ENCODE measurements around the gene VRK3. TPM values are rescaled to one million over a fixed set of nuclear protein-coding genes. Genes with fewer than 3 reads are reported as not detected.

The VRK3 gene
- total and polyA plus RNA-seq, 9 donors = 17.5 to 24.6 (median 18.8) TPM

GRCh38 chr19:49999371-50000010, 25.7 kb downstream of the VRK3 start:
- peak; percentile 15 for DNase-seq
- no peaks in the 10 kb centered on the region for H3K27me3 ChIP-seq (ENCODE audit: control insufficient read depth, insufficient read depth, low read length)
- H3K9me3 ChIP-seq (replicated peaks; ENCODE audit: control insufficient read depth, low read depth, low read length) = no peaks in the 10 kb centered on the region
- no peaks in the 10 kb centered on the region for H3K4me1 ChIP-seq (ENCODE audit: control insufficient read depth, insufficient read depth, low read length)
- no peak overlapping the region for H3K4me3 ChIP-seq (ENCODE audit: low read length)
- 71% methylated on average over 3 of the region's 6 CpGs for WGBS (ENCODE audit: insufficient coverage)
- H3K27ac ChIP-seq (ENCODE audit: low read length) = no peak overlapping the region
- H3K36me3 ChIP-seq (ENCODE audit: control insufficient read depth, insufficient read depth, low read length) = peaks cover 79% of the 10 kb centered on the region

GRCh38 chr19:49997709-49998108, 27.5 kb downstream of the VRK3 start:
- Histone ChIP-seq H3K9me3 (replicated peaks; ENCODE audit: control insufficient read depth, low read depth, low read length) (no peaks in the 10 kb centered on the region), H3K4me1 (ENCODE audit: control insufficient read depth, insufficient read depth, low read length) (no peaks in the 10 kb centered on the region), H3K4me3 (ENCODE audit: low read length) (no peak overlapping the region), H3K36me3 (ENCODE audit: control insufficient read depth, insufficient read depth, low read length) (peaks cover 76% of the 10 kb centered on the region), H3K27me3 (ENCODE audit: control insufficient read depth, insufficient read depth, low read length) (no peaks in the 10 kb centered on the region), H3K27ac (ENCODE audit: low read length) (no peak overlapping the region)
- no CpG with 5 or more reads among the region's 5 CpGs for WGBS (ENCODE audit: insufficient coverage)
- peak; percentile 31 for DNase-seq

GRCh38 chr19:49988433-49988832, 36.7 kb downstream of the VRK3 start:
- Histone ChIP-seq H3K9me3 (replicated peaks; ENCODE audit: control insufficient read depth, low read depth, low read length) (no peaks in the 10 kb centered on the region), H3K4me3 (ENCODE audit: low read length) (no peak overlapping the region), H3K4me1 (ENCODE audit: control insufficient read depth, insufficient read depth, low read length) (no peaks in the 10 kb centered on the region), H3K27ac (ENCODE audit: low read length) (no peak overlapping the region), H3K27me3 (ENCODE audit: control insufficient read depth, insufficient read depth, low read length) (no peaks in the 10 kb centered on the region), H3K36me3 (ENCODE audit: control insufficient read depth, insufficient read depth, low read length) (peaks cover 61% of the 10 kb centered on the region)
- WGBS (ENCODE audit: insufficient coverage) = 88% methylated on average over 6 of the region's 9 CpGs
- no peak for DNase-seq

- no peaks in the 10 kb centered on the region for H3K4me1 ChIP-seq (ENCODE audit: control insufficient read depth, insufficient read depth, low read length)
- 96% methylated on average over 5 of the region's 5 CpGs for WGBS (ENCODE audit: insufficient coverage)
- no peaks in the 10 kb centered on the region for H3K9me3 ChIP-seq (replicated peaks; ENCODE audit: control insufficient read depth, low read depth, low read length)
- H3K4me3 ChIP-seq (ENCODE audit: low read length) = no peak overlapping the region
- peaks cover 60% of the 10 kb centered on the region for H3K36me3 ChIP-seq (ENCODE audit: control insufficient read depth, insufficient read depth, low read length)
- H3K27me3 ChIP-seq (ENCODE audit: control insufficient read depth, insufficient read depth, low read length) = no peaks in the 10 kb centered on the region
- DNase-seq = no peak
- no peak overlapping the region for H3K27ac ChIP-seq (ENCODE audit: low read length)
These were observed 37.2 kb downstream of the VRK3 start for GRCh38 chr19:49988007-49988406.

GRCh38 chr19:49987159-49987698, 37.9 kb downstream of the VRK3 start:
- Histone ChIP-seq H3K27me3 (ENCODE audit: control insufficient read depth, insufficient read depth, low read length) (no peaks in the 10 kb centered on the region), H3K27ac (ENCODE audit: low read length) (no peak overlapping the region), H3K36me3 (ENCODE audit: control insufficient read depth, insufficient read depth, low read length) (peaks cover 60% of the 10 kb centered on the region), H3K4me3 (ENCODE audit: low read length) (no peak overlapping the region), H3K4me1 (ENCODE audit: control insufficient read depth, insufficient read depth, low read length) (no peaks in the 10 kb centered on the region), H3K9me3 (replicated peaks; ENCODE audit: control insufficient read depth, low read depth, low read length) (no peaks in the 10 kb centered on the region)
- DNase-seq = peak; percentile 95
- WGBS (ENCODE audit: insufficient coverage) = 5% methylated on average over 7 of the region's 9 CpGs

- Histone ChIP-seq H3K27me3 (ENCODE audit: control insufficient read depth, insufficient read depth, low read length) (no peaks in the 10 kb centered on the region), H3K4me3 (ENCODE audit: low read length) (no peak overlapping the region), H3K36me3 (ENCODE audit: control insufficient read depth, insufficient read depth, low read length) (peaks cover 59% of the 10 kb centered on the region), H3K4me1 (ENCODE audit: control insufficient read depth, insufficient read depth, low read length) (no peaks in the 10 kb centered on the region), H3K27ac (ENCODE audit: low read length) (no peak overlapping the region), H3K9me3 (replicated peaks; ENCODE audit: control insufficient read depth, low read depth, low read length) (no peaks in the 10 kb centered on the region)
- no peak for DNase-seq
- 100% methylated on average over 4 of the region's 10 CpGs for WGBS (ENCODE audit: insufficient coverage)
These were observed 38.8 kb downstream of the VRK3 start for GRCh38 chr19:49986354-49986753.

GRCh38 chr19:49985871-49986270, 39.3 kb downstream of the VRK3 start:
- DNase-seq = no peak
- Histone ChIP-seq H3K4me1 (ENCODE audit: control insufficient read depth, insufficient read depth, low read length) (no peaks in the 10 kb centered on the region), H3K27me3 (ENCODE audit: control insufficient read depth, insufficient read depth, low read length) (no peaks in the 10 kb centered on the region), H3K27ac (ENCODE audit: low read length) (no peak overlapping the region), H3K4me3 (ENCODE audit: low read length) (no peak overlapping the region), H3K36me3 (ENCODE audit: control insufficient read depth, insufficient read depth, low read length) (peaks cover 55% of the 10 kb centered on the region), H3K9me3 (replicated peaks; ENCODE audit: control insufficient read depth, low read depth, low read length) (no peaks in the 10 kb centered on the region)
- WGBS (ENCODE audit: insufficient coverage) = no CpG with 5 or more reads among the region's 3 CpGs

GRCh38 chr19:49984491-49984890, 40.7 kb downstream of the VRK3 start:
- H3K4me3 ChIP-seq (ENCODE audit: low read length) = no peak overlapping the region
- no peaks in the 10 kb centered on the region for H3K4me1 ChIP-seq (ENCODE audit: control insufficient read depth, insufficient read depth, low read length)
- H3K9me3 ChIP-seq (replicated peaks; ENCODE audit: control insufficient read depth, low read depth, low read length) = no peaks in the 10 kb centered on the region
- H3K36me3 ChIP-seq (ENCODE audit: control insufficient read depth, insufficient read depth, low read length) = peaks cover 47% of the 10 kb centered on the region
- H3K27ac ChIP-seq (ENCODE audit: low read length) = no peak overlapping the region
- no peaks in the 10 kb centered on the region for H3K27me3 ChIP-seq (ENCODE audit: control insufficient read depth, insufficient read depth, low read length)
- DNase-seq = no peak
- WGBS (ENCODE audit: insufficient coverage) = 84% methylated on average over 11 of the region's 11 CpGs

GRCh38 chr19:49983645-49984229, 41.4 kb downstream of the VRK3 start:
- Histone ChIP-seq H3K27me3 (ENCODE audit: control insufficient read depth, insufficient read depth, low read length) (no peaks in the 10 kb centered on the region), H3K4me1 (ENCODE audit: control insufficient read depth, insufficient read depth, low read length) (no peaks in the 10 kb centered on the region), H3K9me3 (replicated peaks; ENCODE audit: control insufficient read depth, low read depth, low read length) (no peaks in the 10 kb centered on the region), H3K36me3 (ENCODE audit: control insufficient read depth, insufficient read depth, low read length) (peaks cover 42% of the 10 kb centered on the region), H3K27ac (ENCODE audit: low read length) (no peak overlapping the region), H3K4me3 (ENCODE audit: low read length) (no peak overlapping the region)
- peak; percentile 54 for DNase-seq
- WGBS (ENCODE audit: insufficient coverage) = 20% methylated on average over 4 of the region's 10 CpGs

- WGBS (ENCODE audit: insufficient coverage) = 67% methylated on average over 12 of the region's 21 CpGs
- Histone ChIP-seq H3K4me3 (ENCODE audit: low read length) (no peak overlapping the region), H3K36me3 (ENCODE audit: control insufficient read depth, insufficient read depth, low read length) (peaks cover 50% of the 10 kb centered on the region), H3K27ac (ENCODE audit: low read length) (no peak overlapping the region), H3K9me3 (replicated peaks; ENCODE audit: control insufficient read depth, low read depth, low read length) (no peaks in the 10 kb centered on the region), H3K27me3 (ENCODE audit: control insufficient read depth, insufficient read depth, low read length) (no peaks in the 10 kb centered on the region), H3K4me1 (ENCODE audit: control insufficient read depth, insufficient read depth, low read length) (no peaks in the 10 kb centered on the region)
- DNase-seq = no peak
These were observed 43.3 kb downstream of the VRK3 start for GRCh38 chr19:49981603-49982593.
